ENCODE results near the gene NPHP3.

- TF ChIP-seq, protein P1, sequence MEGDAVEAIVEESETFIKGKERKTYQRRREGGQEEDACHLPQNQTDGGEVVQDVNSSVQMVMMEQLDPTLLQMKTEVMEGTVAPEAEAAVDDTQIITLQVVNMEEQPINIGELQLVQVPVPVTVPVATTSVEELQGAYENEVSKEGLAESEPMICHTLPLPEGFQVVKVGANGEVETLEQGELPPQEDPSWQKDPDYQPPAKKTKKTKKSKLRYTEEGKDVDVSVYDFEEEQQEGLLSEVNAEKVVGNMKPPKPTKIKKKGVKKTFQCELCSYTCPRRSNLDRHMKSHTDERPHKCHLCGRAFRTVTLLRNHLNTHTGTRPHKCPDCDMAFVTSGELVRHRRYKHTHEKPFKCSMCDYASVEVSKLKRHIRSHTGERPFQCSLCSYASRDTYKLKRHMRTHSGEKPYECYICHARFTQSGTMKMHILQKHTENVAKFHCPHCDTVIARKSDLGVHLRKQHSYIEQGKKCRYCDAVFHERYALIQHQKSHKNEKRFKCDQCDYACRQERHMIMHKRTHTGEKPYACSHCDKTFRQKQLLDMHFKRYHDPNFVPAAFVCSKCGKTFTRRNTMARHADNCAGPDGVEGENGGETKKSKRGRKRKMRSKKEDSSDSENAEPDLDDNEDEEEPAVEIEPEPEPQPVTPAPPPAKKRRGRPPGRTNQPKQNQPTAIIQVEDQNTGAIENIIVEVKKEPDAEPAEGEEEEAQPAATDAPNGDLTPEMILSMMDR (IDR thresholded peaks at IDR 0.05) = no peak
- no peak for TF ChIP-seq POLR2A (IDR thresholded peaks at IDR 0.05)
Observed at GRCh38 chr3:132638706-132639105, 83.5 kb downstream of the NPHP3 start.

Data from thyroid gland (tissue), 4 donors.